ENCODE results near the gene MAFG.
A peak's percentile ranks its signal among the peaks of the same experiment; 100 is the strongest.

- TF ChIP-seq CTCF (IDR thresholded peaks at IDR 0.05) (peak; percentile 70), ZFX (IDR thresholded peaks at IDR 0.05; ENCODE audit: borderline replicate concordance) (no peak)
Measured at GRCh38 chr17:81927653-81928543, at the start of gene MAFG.
